GM13976 (cell line): ENCODE data around the gene KIF1B.
"Not testable (repeated sequence)": the region's sequence is repeated elsewhere in the genome, so short reads cannot be mapped to it uniquely, and the experiment has no call there.

ENCODE experiments used
- DNase-seq: peaks from one replicate; pipeline ENCODE4 v3.0.0; 2012; ENCODE audit warnings: low spot score
- CTCF ChIP-seq: IDR thresholded peaks from 2 replicates; pipeline ENCODE4 v1.5.1; 2012; ENCODE audit warnings: borderline replicate concordance, mild to moderate bottlenecking; ENCODE audit not compliant: insufficient read depth; ENCODE audit errors: extremely low read depth, missing control alignments, control extremely low read depth
- in situ Hi-C: fragments of 300-500 bp; cut with MboI; formaldehyde crosslinking; loops from one replicate; pipeline ENCODE4 v1.12.0; 2022; ENCODE audit warnings: low sequenced_read_pairs, mixed read lengths, inconsistent platforms; ENCODE audit not compliant: unreplicated experiment

KIF1B gene

GRCh38 chr1:10245674-10246073 lies 35.3 kb downstream of the KIF1B start:
- no peak for TF ChIP-seq CTCF
- DNase-seq: no peak
- in situ Hi-C loops: no loop called here

- in situ Hi-C loops: no loop called here
- DNase-seq: no peak
- no peak for TF ChIP-seq CTCF
Measured at GRCh38 chr1:10249808-10250457, 39.6 kb downstream of the KIF1B start.

GRCh38 chr1:10250663-10251062 lies 40.3 kb downstream of the KIF1B start:
- no peak for TF ChIP-seq CTCF
- in situ Hi-C loops: no loop called here
- DNase-seq: no peak

- in situ Hi-C loops, DNase-seq: not testable (repeated sequence)
Measured at GRCh38 chr1:10251325-10252108, 41.1 kb downstream of the KIF1B start.

GRCh38 chr1:10252508-10252907 lies 42.1 kb downstream of the KIF1B start:
- no peak for TF ChIP-seq CTCF
- no peak for DNase-seq
- in situ Hi-C loops: no loop called here

GRCh38 chr1:10253149-10253548 lies 42.8 kb downstream of the KIF1B start:
- TF ChIP-seq CTCF: no peak
- in situ Hi-C loops: no loop called here
- no peak for DNase-seq

GRCh38 chr1:10253755-10254154 lies 43.4 kb downstream of the KIF1B start:
- no peak for DNase-seq
- TF ChIP-seq CTCF: no peak
- in situ Hi-C loops: no loop called here
